Gastrocnemius medialis (tissue), 4 donors: ENCODE results near the gene ARFGEF3.

Experiments
- POLR2A ChIP-seq, 2 donors: fragments of 450-650 bp; IDR thresholded peaks; one replicate each; pipeline ENCODE4 v1.6.1; 2017; ENCODE audit warnings: antibody characterized with exemption in 2 of 2, mild to moderate bottlenecking in 2 of 2, moderate library complexity in 2 of 2
- TF ChIP-seq, protein P1 (sequence below), 5 experiments: fragments of 450-650 bp in 3 of 5; fragments of 200-600 bp in 2 of 5; sonication (generic) in 2 of 5; IDR thresholded peaks in 4 of 5; conservative IDR thresholded peaks in 1 of 5; 1 replicate in 4 of 5; 2 replicates in 1 of 5; pipeline ENCODE4 v1.5.1; 2016 to 2019; ENCODE audit warnings: antibody characterized with exemption in 5 of 5, mild to moderate bottlenecking in 3 of 5, moderate library complexity in 3 of 5

GRCh38 chr6:138238368-138238767, 76.6 kb downstream of the ARFGEF3 start:
- TF ChIP-seq, protein P1, sequence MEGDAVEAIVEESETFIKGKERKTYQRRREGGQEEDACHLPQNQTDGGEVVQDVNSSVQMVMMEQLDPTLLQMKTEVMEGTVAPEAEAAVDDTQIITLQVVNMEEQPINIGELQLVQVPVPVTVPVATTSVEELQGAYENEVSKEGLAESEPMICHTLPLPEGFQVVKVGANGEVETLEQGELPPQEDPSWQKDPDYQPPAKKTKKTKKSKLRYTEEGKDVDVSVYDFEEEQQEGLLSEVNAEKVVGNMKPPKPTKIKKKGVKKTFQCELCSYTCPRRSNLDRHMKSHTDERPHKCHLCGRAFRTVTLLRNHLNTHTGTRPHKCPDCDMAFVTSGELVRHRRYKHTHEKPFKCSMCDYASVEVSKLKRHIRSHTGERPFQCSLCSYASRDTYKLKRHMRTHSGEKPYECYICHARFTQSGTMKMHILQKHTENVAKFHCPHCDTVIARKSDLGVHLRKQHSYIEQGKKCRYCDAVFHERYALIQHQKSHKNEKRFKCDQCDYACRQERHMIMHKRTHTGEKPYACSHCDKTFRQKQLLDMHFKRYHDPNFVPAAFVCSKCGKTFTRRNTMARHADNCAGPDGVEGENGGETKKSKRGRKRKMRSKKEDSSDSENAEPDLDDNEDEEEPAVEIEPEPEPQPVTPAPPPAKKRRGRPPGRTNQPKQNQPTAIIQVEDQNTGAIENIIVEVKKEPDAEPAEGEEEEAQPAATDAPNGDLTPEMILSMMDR (IDR thresholded peaks at IDR 0.05 in 4 of 5, conservative IDR thresholded peaks at IDR 0.05 in 1 of 5) = no peak
- no peak for TF ChIP-seq POLR2A (IDR thresholded peaks at IDR 0.05)
